NCI-H82 treated with DMSO at 0.1 percent for 48 hours (cell line): ENCODE measurements around the gene OR10X1.

Experiments used
- DNase-seq: peaks from one replicate; lab custom pipeline; 2025; ENCODE audit not compliant: unreplicated experiment; lab: John Stamatoyannopoulos, UW

OR10X1 gene

GRCh38 chr1:158579733-158580132 is at the start of gene OR10X1:
OR10X1 (minus strand) TSS chr1:158579899; CDS start chr1:158579899, 0 bp downstream.
- DNase-seq, result no peak

GRCh38 chr1:158613764-158614163 is 34.1 kb upstream of the OR10X1 start:
- DNase-seq, result no peak

GRCh38 chr1:158611916-158612315 is 32.2 kb upstream of the OR10X1 start:
- no peak for DNase-seq

GRCh38 chr1:158607296-158607695 is 27.6 kb upstream of the OR10X1 start:
- no peak for DNase-seq

- no peak for DNase-seq
Measured at GRCh38 chr1:158604968-158605367, 25.3 kb upstream of the OR10X1 start, which contains the start of gene OR10Z1. OR10Z1 (plus strand) TSS chr1:158605268; CDS start chr1:158606439, 1,171 bp downstream.

GRCh38 chr1:158600735-158601134 is 21.0 kb upstream of the OR10X1 start:
- no peak for DNase-seq

- DNase-seq, result no peak
Measured at GRCh38 chr1:158586942-158587341, 7.2 kb upstream of the OR10X1 start.

GRCh38 chr1:158583962-158584361 is 4.3 kb upstream of the OR10X1 start:
- no peak for DNase-seq

GRCh38 chr1:158577561-158577960 is 2.1 kb downstream of the OR10X1 start:
- no peak for DNase-seq

- no peak for DNase-seq
Measured at GRCh38 chr1:158572226-158572625, 7.5 kb downstream of the OR10X1 start.

- DNase-seq, result no peak
Measured at GRCh38 chr1:158570480-158570879, 9.2 kb downstream of the OR10X1 start, which contains the start of gene OR6P1. OR6P1 (minus strand) TSS chr1:158570580; CDS start chr1:158563604, 6,976 bp downstream.

GRCh38 chr1:158564608-158565007 is 15.1 kb downstream of the OR10X1 start:
- no peak for DNase-seq

GRCh38 chr1:158563853-158564252 is 15.8 kb downstream of the OR10X1 start:
- DNase-seq, result no peak

- no peak for DNase-seq
Measured at GRCh38 chr1:158559696-158560095, 20.0 kb downstream of the OR10X1 start.

GRCh38 chr1:158554352-158554751 is 25.3 kb downstream of the OR10X1 start, which contains the start of gene OR6Y1:
OR6Y1 (minus strand) TSS chr1:158554405; CDS start chr1:158548105, 6,300 bp downstream.
- DNase-seq, result no peak

GRCh38 chr1:158552296-158552695 is 27.4 kb downstream of the OR10X1 start:
- no peak for DNase-seq

GRCh38 chr1:158547533-158547932 is 32.2 kb downstream of the OR10X1 start:
- no peak for DNase-seq

- no peak for DNase-seq
Measured at GRCh38 chr1:158537609-158538008, 42.1 kb downstream of the OR10X1 start.

GRCh38 chr1:158534496-158534895 is 45.2 kb downstream of the OR10X1 start:
- no peak for DNase-seq
